Aortic smooth muscle cell (primary cell): ENCODE measurements around the gene RAN. TPM values are rescaled to one million over a fixed set of nuclear protein-coding genes. Genes with fewer than 3 reads are reported as not detected.

Experiments
- total RNA-seq: library from RNA; depleted of rRNA; stranded (reverse); fragments of >200 nt; gene quantifications from 2 replicates; pipeline ENCODE4 v1.2.3, GENCODE V29; 2014

RAN gene
- 654 and 811 TPM in 2 replicates for total RNA-seq

DNA sequence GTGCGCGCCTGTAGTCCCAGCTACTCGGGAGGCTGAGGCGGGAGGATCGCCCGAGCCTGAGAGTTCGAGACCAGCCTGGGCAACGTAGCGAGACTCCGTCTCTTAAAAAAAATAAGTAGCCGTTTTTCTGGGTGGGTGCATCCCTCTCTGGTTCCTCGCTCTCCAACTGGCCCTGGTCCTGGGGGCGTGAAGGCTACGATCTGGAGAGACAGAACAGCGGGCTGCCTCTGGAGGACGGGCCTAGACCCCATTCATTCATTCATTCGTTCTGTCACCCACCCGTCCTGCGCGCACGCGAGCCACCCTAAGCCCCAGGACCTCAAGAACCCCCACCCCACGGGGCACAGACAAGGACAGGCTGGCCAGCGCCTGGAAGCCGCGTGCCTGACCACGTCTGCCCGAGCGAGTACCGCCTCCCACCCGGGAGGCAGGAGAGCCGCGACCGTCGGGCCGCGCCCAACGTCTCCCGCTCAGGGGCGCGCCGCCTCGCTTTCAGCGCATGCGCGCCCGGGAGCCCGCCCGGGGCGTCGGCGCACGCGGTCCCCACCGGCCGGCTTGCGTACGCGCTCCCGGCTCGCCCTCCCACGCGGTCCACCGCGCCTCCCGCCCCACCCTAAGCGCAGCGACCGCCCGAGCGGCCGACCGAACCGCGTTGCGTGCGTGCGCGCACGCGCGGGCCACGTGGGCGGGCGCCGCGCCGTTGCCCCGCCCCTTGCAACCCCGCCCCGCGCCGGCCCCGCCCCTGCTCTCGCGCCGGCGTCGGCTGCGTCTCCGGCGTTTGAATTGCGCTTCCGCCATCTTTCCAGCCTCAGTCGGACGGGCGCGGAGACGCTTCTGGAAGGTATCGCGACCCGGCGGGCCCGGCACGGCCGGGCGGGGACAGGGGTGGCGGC, at the start of gene RAN:
Gene RAN (plus strand): TSS at position 781 of the 893 bp plus-strand sequence. CDS start 528 bp downstream, outside the sequence.

DNA sequence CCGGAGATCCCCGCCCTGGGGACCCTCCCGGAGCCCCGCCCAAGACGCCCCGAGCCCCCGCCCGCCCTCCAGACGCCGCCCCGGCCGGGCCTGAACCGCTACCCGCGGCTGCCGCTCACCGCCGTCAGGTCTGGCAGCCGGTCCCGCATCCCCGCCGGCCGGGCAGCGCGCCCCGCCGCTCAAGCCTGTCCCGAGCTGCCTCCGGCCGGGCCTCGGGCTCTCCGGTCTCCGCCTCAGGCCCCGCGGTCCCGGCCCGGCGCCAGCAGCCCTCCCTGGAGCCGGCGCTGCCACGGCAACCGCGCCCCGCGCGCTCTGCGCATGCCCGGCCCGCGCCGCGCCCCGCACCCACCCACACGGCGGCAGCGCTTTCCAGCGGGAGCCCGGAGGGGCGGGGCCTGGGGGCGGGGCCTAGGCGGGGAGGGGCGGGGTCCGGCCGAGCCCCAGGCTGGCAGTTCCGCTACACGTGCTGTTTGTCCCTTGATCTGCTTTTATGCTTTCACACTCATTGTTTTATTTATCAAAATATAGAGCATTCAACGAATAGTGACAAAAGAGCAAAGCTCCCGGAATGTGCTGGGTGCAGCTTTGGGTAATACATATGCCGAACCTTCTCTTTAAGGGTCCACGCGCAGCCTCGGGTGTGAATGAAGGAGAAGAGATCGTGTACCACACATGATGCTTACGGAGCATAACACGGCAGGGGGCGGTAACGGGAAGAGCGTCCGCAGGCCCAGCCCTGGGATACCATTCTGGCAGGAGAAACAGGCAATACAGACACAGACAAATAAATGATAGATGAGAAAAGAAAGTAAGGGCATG, 32.7 kb upstream of the RAN start, which contains the start of gene STX2:
Gene STX2 (minus strand): TSS at position 300 of the 819 bp plus-strand sequence. CDS start 151 bp downstream, at position 149.

Other genes with a start within 250 kb of the RAN start
- gene RIMBP2, start 155.8 kb upstream of the RAN start, total RNA-seq = not detected in 2 replicates
- gene STX2, start 32.8 kb upstream of the RAN start, total RNA-seq = 46.5 and 54.0 TPM in 2 replicates
- 0.13 and 1.4 TPM in 2 replicates for gene ADGRD1, start 81.8 kb downstream of the RAN start, total RNA-seq